Ecto neural progenitor cell (in vitro differentiated cells): ENCODE results near the gene DCP1A.
A peak's percentile ranks its signal among the peaks of the same experiment; 100 is the strongest.
"Not testable (repeated sequence)": the region's sequence is repeated elsewhere in the genome, so short reads cannot be mapped to it uniquely, and the experiment has no call there.

Experiments used
- DNase-seq: peaks from one replicate; pipeline ENCODE4 v3.0.0-alpha.2; 2018; ENCODE audit warnings: low spot score

DCP1A gene

GRCh38 chr3:53328746-53329145, 18.6 kb downstream of the DCP1A start:
- no peak for DNase-seq

- not testable (repeated sequence) for DNase-seq
These were observed 19.4 kb downstream of the DCP1A start for GRCh38 chr3:53327986-53328385.

GRCh38 chr3:53324105-53324504, 23.2 kb downstream of the DCP1A start:
- DNase-seq = no peak

- DNase-seq = no peak
These were observed 26.6 kb downstream of the DCP1A start for GRCh38 chr3:53320697-53321096.

- no peak for DNase-seq
These were observed 28.8 kb downstream of the DCP1A start for GRCh38 chr3:53318522-53318921.

GRCh38 chr3:53312832-53313231, 34.5 kb downstream of the DCP1A start:
- DNase-seq = no peak

GRCh38 chr3:53311882-53312281, 35.5 kb downstream of the DCP1A start:
- no peak for DNase-seq

- no peak for DNase-seq
These were observed 43.4 kb downstream of the DCP1A start for GRCh38 chr3:53303957-53304356.

- no peak for DNase-seq
These were observed 43.8 kb downstream of the DCP1A start for GRCh38 chr3:53303549-53303948.

- DNase-seq = no peak
These were observed 46.5 kb downstream of the DCP1A start for GRCh38 chr3:53300826-53301225.

GRCh38 chr3:53299611-53300023, 47.7 kb downstream of the DCP1A start:
- not testable (repeated sequence) for DNase-seq

- DNase-seq = no peak
These were observed 51.9 kb downstream of the DCP1A start for GRCh38 chr3:53295410-53295809.

GRCh38 chr3:53293867-53294266, 53.5 kb downstream of the DCP1A start:
- no peak for DNase-seq

- no peak for DNase-seq
These were observed 59.1 kb downstream of the DCP1A start for GRCh38 chr3:53288214-53288613.

- DNase-seq = no peak
These were observed 60.2 kb downstream of the DCP1A start for GRCh38 chr3:53287131-53287629.

GRCh38 chr3:53286727-53287126, 60.6 kb downstream of the DCP1A start:
- DNase-seq = no peak

GRCh38 chr3:53282581-53282980, 64.8 kb downstream of the DCP1A start:
- DNase-seq = no peak

- DNase-seq = no peak
These were observed 68.7 kb downstream of the DCP1A start for GRCh38 chr3:53278667-53279066.

- no peak for DNase-seq
These were observed 72.3 kb downstream of the DCP1A start for GRCh38 chr3:53274938-53275605.

- DNase-seq = no peak
These were observed 74.1 kb downstream of the DCP1A start for GRCh38 chr3:53273146-53273670.

GRCh38 chr3:53269888-53270880, 77.2 kb downstream of the DCP1A start:
- peak; percentile 80 for DNase-seq

GRCh38 chr3:53269193-53269592, 78.2 kb downstream of the DCP1A start:
- not testable (repeated sequence) for DNase-seq

GRCh38 chr3:53267766-53268165, 79.6 kb downstream of the DCP1A start:
- DNase-seq = no peak
